NCI-H748 (cell line): Measurements from ENCODE around the gene ZFP1.
A peak's percentile ranks its signal among the peaks of the same experiment; 100 is the strongest.
"Not testable (repeated sequence)": the region's sequence is repeated elsewhere in the genome, so short reads cannot be mapped to it uniquely, and the experiment has no call there.

Source experiments
- DNase-seq: peaks from one replicate; lab custom pipeline; 2025; ENCODE audit not compliant: unreplicated experiment; lab: John Stamatoyannopoulos, UW

Gene ZFP1

GRCh38 chr16:75112734-75113491 is 35.4 kb upstream of the ZFP1 start:
- DNase-seq: no peak

GRCh38 chr16:75113541-75114121 is 34.7 kb upstream of the ZFP1 start:
- no peak for DNase-seq

GRCh38 chr16:75114179-75114945 is 34.0 kb upstream of the ZFP1 start:
- DNase-seq: no peak

- DNase-seq: no peak
Observed at GRCh38 chr16:75114946-75115825, 33.1 kb upstream of the ZFP1 start.

- DNase-seq: peak; percentile 31
Observed at GRCh38 chr16:75116081-75116910, 32.0 kb upstream of the ZFP1 start, which contains the start of gene LDHD. Gene LDHD, minus strand, starts transcription at chr16:75116780. Its CDS starts 60 bp downstream, at chr16:75116720.

- no peak for DNase-seq
Observed at GRCh38 chr16:75116911-75117245, 31.4 kb upstream of the ZFP1 start.

- DNase-seq: no peak
Observed at GRCh38 chr16:75118943-75119539, 29.3 kb upstream of the ZFP1 start.

GRCh38 chr16:75120253-75120652 is 28.1 kb upstream of the ZFP1 start:
- DNase-seq: no peak

- no peak for DNase-seq
Observed at GRCh38 chr16:75121949-75122568, 26.3 kb upstream of the ZFP1 start.

GRCh38 chr16:75122609-75123008 is 25.7 kb upstream of the ZFP1 start:
- no peak for DNase-seq

GRCh38 chr16:75127713-75128415 is 20.5 kb upstream of the ZFP1 start:
- DNase-seq: no peak

- not testable (repeated sequence) for DNase-seq
Observed at GRCh38 chr16:75129421-75130149, 18.7 kb upstream of the ZFP1 start.

- no peak for DNase-seq
Observed at GRCh38 chr16:75130150-75130771, 18.1 kb upstream of the ZFP1 start.

- no peak for DNase-seq
Observed at GRCh38 chr16:75131081-75131480, 17.2 kb upstream of the ZFP1 start.

- no peak for DNase-seq
Observed at GRCh38 chr16:75138233-75138632, 10.1 kb upstream of the ZFP1 start.

GRCh38 chr16:75138636-75139035 is 9.7 kb upstream of the ZFP1 start:
- no peak for DNase-seq

- DNase-seq: no peak
Observed at GRCh38 chr16:75139498-75139897, 8.8 kb upstream of the ZFP1 start.

- no peak for DNase-seq
Observed at GRCh38 chr16:75143941-75144340, 4.4 kb upstream of the ZFP1 start.
